HEK293 (cell line): Measurements from ENCODE around the gene ELOVL3.

Experiments
- BCL11A ChIP-seq: fragments of 450-650 bp; formaldehyde crosslinking; IDR thresholded peaks from 2 replicates; pipeline ENCODE4 v1.5.1; 2016; ENCODE audit warnings: low read depth, missing biosample characterization, missing genetic modification characterization
- GFI1B ChIP-seq: fragments of 450-650 bp; formaldehyde crosslinking; IDR thresholded peaks from 2 replicates; pipeline ENCODE4 v1.5.1; 2016; ENCODE audit warnings: missing biosample characterization, missing genetic modification characterization
- HIC1 ChIP-seq: fragments of 450-650 bp; formaldehyde crosslinking; IDR thresholded peaks from 2 replicates; pipeline ENCODE4 v1.5.1; 2016; ENCODE audit warnings: missing biosample characterization, missing genetic modification characterization
- HOXC10 ChIP-seq: sonication (generic); formaldehyde crosslinking; IDR thresholded peaks from 2 replicates; pipeline ENCODE4 v1.8.1; 2023; ENCODE audit warnings: mild to moderate bottlenecking, missing genetic modification reagents
- KLF16 ChIP-seq: fragments of 450-650 bp; formaldehyde crosslinking; IDR thresholded peaks from 2 replicates; pipeline ENCODE4 v1.5.1; 2017; ENCODE audit warnings: missing biosample characterization, missing genetic modification characterization
- REPIN1 ChIP-seq: fragments of 450-650 bp; formaldehyde crosslinking; IDR thresholded peaks from 2 replicates; pipeline ENCODE4 v1.5.1; 2017; ENCODE audit warnings: missing biosample characterization, missing genetic modification characterization, low read depth
- SP7 ChIP-seq: fragments of 450-650 bp; formaldehyde crosslinking; IDR thresholded peaks from 2 replicates; pipeline ENCODE4 v1.5.1; 2016; ENCODE audit warnings: missing biosample characterization, missing genetic modification characterization
- TCF7L2 ChIP-seq: IDR thresholded peaks from 2 replicates; pipeline ENCODE4 v1.6.1; 2011; ENCODE audit warnings: low read depth, mild to moderate bottlenecking, inconsistent platforms, low read length, moderate library complexity, borderline replicate concordance
- TSHZ1 ChIP-seq: fragments of 450-650 bp; formaldehyde crosslinking; IDR thresholded peaks from 2 replicates; pipeline ENCODE4 v1.5.1; 2016; ENCODE audit warnings: missing biosample characterization, missing genetic modification characterization, borderline replicate concordance
- YY1 ChIP-seq: fragments of 450-650 bp; formaldehyde crosslinking; IDR thresholded peaks from 2 replicates; pipeline ENCODE4 v1.5.1; 2018; ENCODE audit warnings: missing biosample characterization, missing genetic modification characterization
- ZBTB49 ChIP-seq: fragments of 450-650 bp; formaldehyde crosslinking; IDR thresholded peaks from 2 replicates; pipeline ENCODE4 v1.5.1; 2016; ENCODE audit warnings: missing biosample characterization, missing genetic modification characterization, low read depth
- ZNF132 ChIP-seq: fragments of 450-650 bp; formaldehyde crosslinking; IDR thresholded peaks from 2 replicates; pipeline ENCODE4 v1.5.1; 2017; ENCODE audit warnings: missing biosample characterization, missing genetic modification characterization, borderline replicate concordance
- ZNF175 ChIP-seq: fragments of 450-650 bp; formaldehyde crosslinking; IDR thresholded peaks from 2 replicates; pipeline ENCODE4 v1.5.1; 2016; ENCODE audit warnings: missing biosample characterization, missing genetic modification characterization
- ZNF280D ChIP-seq: fragments of 450-650 bp; formaldehyde crosslinking; IDR thresholded peaks from 2 replicates; pipeline ENCODE4 v1.5.1; 2016; ENCODE audit warnings: missing biosample characterization, missing genetic modification characterization
- ZNF335 ChIP-seq: fragments of 450-650 bp; formaldehyde crosslinking; conservative IDR thresholded peaks from 2 replicates; pipeline ENCODE4 v1.5.1; 2016; ENCODE audit warnings: missing biosample characterization, missing genetic modification characterization
- ZNF366 ChIP-seq: fragments of 450-650 bp; formaldehyde crosslinking; conservative IDR thresholded peaks from 2 replicates; pipeline ENCODE4 v1.5.1; 2016; ENCODE audit warnings: missing biosample characterization, missing genetic modification characterization
- ZNF510 ChIP-seq: fragments of 450-650 bp; formaldehyde crosslinking; IDR thresholded peaks from 2 replicates; pipeline ENCODE4 v1.5.1; 2018; ENCODE audit warnings: mild to moderate bottlenecking, missing genetic modification characterization, missing biosample characterization; ENCODE audit not compliant: insufficient replicate concordance
- ZNF514 ChIP-seq: fragments of 450-650 bp; formaldehyde crosslinking; IDR thresholded peaks from 2 replicates; pipeline ENCODE4 v1.5.1; 2016; ENCODE audit warnings: missing biosample characterization, missing genetic modification characterization
- ZNF530 ChIP-seq: fragments of 450-650 bp; formaldehyde crosslinking; IDR thresholded peaks from 2 replicates; pipeline ENCODE4 v1.5.1; 2016; ENCODE audit warnings: low read depth, missing biosample characterization, missing genetic modification characterization
- ZNF555 ChIP-seq: fragments of 450-650 bp; formaldehyde crosslinking; conservative IDR thresholded peaks from 2 replicates; pipeline ENCODE4 v1.5.1; 2017; ENCODE audit warnings: missing biosample characterization, mild to moderate bottlenecking, missing genetic modification characterization, inconsistent platforms
- ZNF571 ChIP-seq: fragments of 450-650 bp; formaldehyde crosslinking; IDR thresholded peaks from 2 replicates; pipeline ENCODE4 v1.5.0; 2017; ENCODE audit warnings: missing biosample characterization, missing genetic modification characterization
- ZNF76 ChIP-seq: fragments of 450-650 bp; formaldehyde crosslinking; IDR thresholded peaks from 2 replicates; pipeline ENCODE4; 2016; ENCODE audit warnings: low read depth, missing biosample characterization, missing genetic modification characterization, borderline replicate concordance
- ZNF830 ChIP-seq: fragments of 450-650 bp; IDR thresholded peaks from 2 replicates; pipeline ENCODE4 v1.5.0; 2018; ENCODE audit warnings: missing biosample characterization, missing genetic modification characterization, low read depth, mild to moderate bottlenecking, moderate library complexity
- ZSCAN18 ChIP-seq: fragments of 450-650 bp; formaldehyde crosslinking; IDR thresholded peaks from 2 replicates; pipeline ENCODE4 v1.5.1; 2016; ENCODE audit warnings: missing biosample characterization, missing genetic modification characterization
- ZXDB ChIP-seq: fragments of 450-650 bp; formaldehyde crosslinking; IDR thresholded peaks from 2 replicates; pipeline ENCODE4 v1.5.1; 2016; ENCODE audit warnings: missing biosample characterization, missing genetic modification characterization

The ELOVL3 gene

GRCh38 chr10:102231357-102232318 is 5.5 kb downstream of the ELOVL3 start (continued):
- TF ChIP-seq ZNF280D (no peak), ZNF555 (no peak), REPIN1 (tag by site-specific recombination) (no peak), ZNF175 (tag by site-specific recombination) (no peak), HIC1 (tag by site-specific recombination) (peak; percentile 64; the same call in 1 of the 2 replicates), ZNF132 (tag by site-specific recombination) (no peak), TSHZ1 (tag by site-specific recombination) (no peak), ZNF514 (no peak), HOXC10 (CRISPR knock-in tag) (no peak), SP7 (tag by site-specific recombination) (peak; percentile 63), ZNF571 (tag by site-specific recombination) (no peak), ZXDB (tag by site-specific recombination) (peak; percentile 64), ZNF530 (tag by site-specific recombination) (no peak), YY1 (tag by site-specific recombination) (peak; percentile 27; the same call in 1 of the 2 replicates), ZNF510 (tag by site-specific recombination) (no peak), GFI1B (tag by site-specific recombination) (no peak), BCL11A (tag by site-specific recombination) (no peak), ZNF366 (tag by site-specific recombination) (no peak), TCF7L2 (no peak), ZNF830 (no peak), ZBTB49 (tag by site-specific recombination) (no peak), ZNF76 (no peak), ZSCAN18 (tag by site-specific recombination) (no peak), KLF16 (tag by site-specific recombination) (no peak), ZNF335 (no peak; the same call in none of the 2 replicates)
